Effector memory CD4-positive, alpha-beta T cell (primary cell): ENCODE data around the gene CACNA1D.
"Not testable (repeated sequence)": the region's sequence is repeated elsewhere in the genome, so short reads cannot be mapped to it uniquely, and the experiment has no call there.

Source experiments
- DNase-seq, 3 donors: peaks; one replicate each; pipeline ENCODE4 v3.0.0-alpha.2; 2020
- H3K27ac ChIP-seq: 2 replicates; pipeline ENCODE4 v1.7.0; 2013; ENCODE audit warnings: mild to moderate bottlenecking, low read length, moderate library complexity; ENCODE audit not compliant: insufficient read depth, poor library complexity, severe bottlenecking
- H3K27me3 ChIP-seq: replicated peaks from 2 replicates; pipeline ENCODE4 v1.7.0; 2013; ENCODE audit warnings: mild to moderate bottlenecking, low read length; ENCODE audit not compliant: insufficient read depth, control insufficient read depth, poor library complexity, severe bottlenecking
- H3K36me3 ChIP-seq: 2 replicates; pipeline ENCODE4 v1.7.0; 2013; ENCODE audit warnings: mild to moderate bottlenecking, low read length, moderate library complexity; ENCODE audit not compliant: control insufficient read depth, insufficient read depth
- H3K4me1 ChIP-seq: 2 replicates; pipeline ENCODE4 v1.7.0; 2013; ENCODE audit warnings: low read length, mild to moderate bottlenecking; ENCODE audit not compliant: control insufficient read depth, insufficient read depth, poor library complexity, severe bottlenecking
- H3K4me3 ChIP-seq: 2 replicates; pipeline ENCODE4 v1.7.0; 2013; ENCODE audit warnings: low read length, low read depth, mild to moderate bottlenecking; ENCODE audit not compliant: insufficient read depth, poor library complexity, severe bottlenecking
- H3K9me3 ChIP-seq: 2 replicates; pipeline ENCODE4 v1.7.0; 2013; ENCODE audit warnings: mild to moderate bottlenecking, low read length, moderate library complexity; ENCODE audit not compliant: control insufficient read depth

CACNA1D gene

GRCh38 chr3:53566461-53567145 is 72.2 kb downstream of the CACNA1D start:
- H3K4me1 ChIP-seq, result no peaks in the 10 kb centered on the region
- H3K4me3 ChIP-seq, result no peak overlapping the region
- H3K27me3 ChIP-seq, result no peaks in the 10 kb centered on the region
- H3K9me3 ChIP-seq, result no peaks in the 10 kb centered on the region
- DNase-seq, result no peak
- no peak overlapping the region for H3K27ac ChIP-seq
- H3K36me3 ChIP-seq, result no peaks in the 10 kb centered on the region

- H3K4me3 ChIP-seq, result no peak overlapping the region
- no peaks in the 10 kb centered on the region for H3K4me1 ChIP-seq
- no peaks in the 10 kb centered on the region for H3K9me3 ChIP-seq
- no peaks in the 10 kb centered on the region for H3K36me3 ChIP-seq
- DNase-seq, result no peak
- H3K27ac ChIP-seq, result no peak overlapping the region
- H3K27me3 ChIP-seq, result no peaks in the 10 kb centered on the region
These were observed 75.7 kb downstream of the CACNA1D start for GRCh38 chr3:53570081-53570480.

GRCh38 chr3:53570709-53571108 is 76.3 kb downstream of the CACNA1D start:
- H3K27ac ChIP-seq, result no peak overlapping the region
- no peaks in the 10 kb centered on the region for H3K27me3 ChIP-seq
- DNase-seq, result no peak
- no peak overlapping the region for H3K4me3 ChIP-seq
- H3K4me1 ChIP-seq, result no peaks in the 10 kb centered on the region
- no peaks in the 10 kb centered on the region for H3K36me3 ChIP-seq
- no peaks in the 10 kb centered on the region for H3K9me3 ChIP-seq

DNA sequence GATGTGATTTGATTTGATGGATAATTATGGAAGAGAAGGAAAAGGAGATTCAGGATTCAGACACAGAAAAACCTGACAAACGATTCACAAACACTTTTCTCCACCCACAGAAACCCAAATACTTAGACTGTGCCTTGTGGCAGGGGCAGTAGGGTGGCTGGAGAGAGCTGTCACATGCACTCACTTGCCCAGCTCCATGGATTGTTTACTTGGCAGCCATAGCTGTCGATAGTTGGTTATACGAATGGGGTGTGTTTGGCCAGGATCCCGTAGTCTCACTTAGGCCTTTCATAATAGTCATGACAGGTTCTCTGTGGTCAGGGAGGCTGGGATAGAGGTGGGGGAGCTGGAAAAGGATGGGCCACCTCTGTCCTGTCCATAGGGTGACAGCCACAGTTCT is 76.9 kb downstream of the CACNA1D start:
- Histone ChIP-seq H3K4me1 (no peaks in the 10 kb centered on the region), H3K9me3 (no peaks in the 10 kb centered on the region), H3K27me3 (no peaks in the 10 kb centered on the region), H3K36me3 (no peaks in the 10 kb centered on the region), H3K4me3 (no peak overlapping the region), H3K27ac (no peak overlapping the region)
- DNase-seq, result no peak

- not testable (repeated sequence) for DNase-seq, H3K27me3 ChIP-seq, H3K4me1 ChIP-seq, H3K27ac ChIP-seq, H3K9me3 ChIP-seq, H3K4me3 ChIP-seq, H3K36me3 ChIP-seq
These were observed 77.8 kb downstream of the CACNA1D start for GRCh38 chr3:53572184-53572583.

DNA sequence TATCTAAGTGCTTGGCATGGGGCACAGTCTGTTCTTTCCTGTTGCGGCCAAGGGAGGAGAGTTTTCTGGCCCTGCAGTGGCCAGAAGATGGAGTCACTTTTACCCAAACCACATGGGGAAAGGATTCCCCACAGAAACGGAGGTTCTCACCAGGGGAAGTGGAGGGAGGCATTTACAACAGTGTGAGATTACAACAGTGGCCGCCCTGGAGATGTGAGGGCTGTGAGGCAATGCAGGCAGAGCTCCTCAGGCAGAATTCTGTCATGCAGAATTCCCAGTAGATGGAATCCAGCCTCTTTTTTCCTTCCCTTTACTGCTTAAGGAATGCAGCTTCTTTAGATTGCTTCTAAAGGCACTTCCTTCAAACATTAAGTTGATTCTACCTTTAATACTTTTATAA is 83.1 kb downstream of the CACNA1D start:
- DNase-seq, result no peak
- H3K4me3 ChIP-seq, result no peak overlapping the region

DNA sequence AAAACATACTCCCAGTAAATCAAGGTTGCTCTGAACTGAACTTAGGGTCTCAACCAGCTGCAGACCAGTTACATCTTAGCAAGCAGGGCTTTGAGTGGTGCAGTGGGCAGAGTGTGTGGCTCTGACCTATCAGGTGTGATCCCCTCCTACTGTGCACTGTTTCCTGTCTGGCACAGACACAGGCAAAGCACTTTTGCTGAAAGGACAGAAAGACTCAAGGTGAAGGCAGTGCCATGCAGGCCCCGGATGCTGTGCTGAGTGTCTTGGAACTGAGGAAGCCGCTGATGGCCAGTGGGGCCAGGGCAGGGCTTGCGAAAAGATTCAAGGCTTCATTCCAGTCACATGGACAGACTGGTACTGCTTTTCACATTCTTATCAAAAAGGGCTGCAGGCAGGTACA is 85.2 kb downstream of the CACNA1D start:
- H3K9me3 ChIP-seq, result no peaks in the 10 kb centered on the region
- no peak overlapping the region for H3K27ac ChIP-seq
- H3K4me3 ChIP-seq, result no peak overlapping the region
- H3K4me1 ChIP-seq, result no peaks in the 10 kb centered on the region
- no peaks in the 10 kb centered on the region for H3K27me3 ChIP-seq
- DNase-seq, result no peak
- H3K36me3 ChIP-seq, result no peaks in the 10 kb centered on the region

More for the DNA sequence above, 83.1 kb downstream of the CACNA1D start:
- Histone ChIP-seq H3K27ac (no peak overlapping the region), H3K27me3 (no peaks in the 10 kb centered on the region), H3K9me3 (no peaks in the 10 kb centered on the region), H3K4me1 (no peaks in the 10 kb centered on the region), H3K36me3 (no peaks in the 10 kb centered on the region)

- no peaks in the 10 kb centered on the region for H3K4me1 ChIP-seq
- H3K27ac ChIP-seq, result no peak overlapping the region
- no peaks in the 10 kb centered on the region for H3K36me3 ChIP-seq
- H3K4me3 ChIP-seq, result no peak overlapping the region
- H3K27me3 ChIP-seq, result no peaks in the 10 kb centered on the region
- no peak for DNase-seq
- H3K9me3 ChIP-seq, result no peaks in the 10 kb centered on the region
These were observed 87.3 kb downstream of the CACNA1D start for GRCh38 chr3:53581671-53582070.

DNA sequence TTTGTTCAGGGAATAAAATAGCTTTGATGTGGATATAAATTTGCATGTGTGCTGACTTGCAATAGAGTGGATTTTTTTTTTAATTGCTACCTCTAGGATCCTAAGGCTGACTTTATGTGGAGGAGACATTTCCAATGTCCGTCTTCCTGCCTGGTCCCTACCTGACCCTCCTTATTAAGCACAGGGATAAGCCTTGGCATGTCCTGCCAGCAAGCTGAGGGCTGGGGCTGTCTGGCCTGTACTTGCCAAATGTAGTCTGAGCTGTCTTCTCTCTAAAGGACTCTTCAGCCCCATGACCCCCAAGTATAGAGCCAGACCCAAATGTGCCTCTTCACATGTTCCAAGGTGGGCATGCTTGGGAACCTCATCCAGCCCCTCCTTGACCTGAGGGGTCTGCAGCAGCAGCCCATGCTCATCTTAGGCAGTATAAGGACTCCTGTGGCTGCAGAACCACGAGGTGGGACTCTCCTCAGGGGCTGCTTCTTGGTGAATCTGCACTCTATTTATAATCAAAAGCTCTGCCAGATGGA is 88.8 kb downstream of the CACNA1D start:
- no peak overlapping the region for H3K27ac ChIP-seq
- no peaks in the 10 kb centered on the region for H3K4me1 ChIP-seq
- no peaks in the 10 kb centered on the region for H3K36me3 ChIP-seq
- no peaks in the 10 kb centered on the region for H3K27me3 ChIP-seq
- no peaks in the 10 kb centered on the region for H3K9me3 ChIP-seq
- no peak overlapping the region for H3K4me3 ChIP-seq
- DNase-seq, result no peak

DNA sequence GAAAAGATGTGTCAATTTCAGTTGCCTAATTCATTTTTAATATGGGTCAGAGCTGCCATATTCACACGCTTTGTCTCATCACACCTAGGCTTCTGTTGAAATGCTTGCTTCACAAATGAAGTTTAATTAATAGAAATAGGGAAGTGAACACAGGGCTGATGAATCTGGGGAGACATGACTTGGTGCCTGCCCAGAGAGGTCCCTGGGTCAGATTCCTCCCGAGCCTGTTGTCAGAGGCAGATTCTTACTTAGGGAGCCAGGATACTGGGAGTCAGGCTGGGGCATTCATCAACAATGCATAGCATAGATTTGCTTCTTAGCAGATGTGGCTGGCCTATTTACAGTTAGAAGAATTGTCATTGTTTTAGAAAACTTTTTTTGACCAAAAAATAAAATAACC is 90.6 kb downstream of the CACNA1D start:
- Histone ChIP-seq H3K9me3 (no peaks in the 10 kb centered on the region), H3K27ac (no peak overlapping the region), H3K4me1 (no peaks in the 10 kb centered on the region), H3K27me3 (no peaks in the 10 kb centered on the region), H3K36me3 (no peaks in the 10 kb centered on the region), H3K4me3 (no peak overlapping the region)
- DNase-seq, result no peak
